Stimulated activated CD8-positive, alpha-beta memory T cell treated with anti-CD3 and anti-CD28 coated beads, Interleukin-2, amount 100 ng/mL, for 1 hour (primary cell): ENCODE results near the gene YBEY.

ENCODE experiments used
- DNase-seq, 2 donors: peaks; one replicate each; pipeline ENCODE4 v3.0.0-alpha.2; 2020; ENCODE audit warnings: low read depth in 2 of 2

Gene YBEY

DNA sequence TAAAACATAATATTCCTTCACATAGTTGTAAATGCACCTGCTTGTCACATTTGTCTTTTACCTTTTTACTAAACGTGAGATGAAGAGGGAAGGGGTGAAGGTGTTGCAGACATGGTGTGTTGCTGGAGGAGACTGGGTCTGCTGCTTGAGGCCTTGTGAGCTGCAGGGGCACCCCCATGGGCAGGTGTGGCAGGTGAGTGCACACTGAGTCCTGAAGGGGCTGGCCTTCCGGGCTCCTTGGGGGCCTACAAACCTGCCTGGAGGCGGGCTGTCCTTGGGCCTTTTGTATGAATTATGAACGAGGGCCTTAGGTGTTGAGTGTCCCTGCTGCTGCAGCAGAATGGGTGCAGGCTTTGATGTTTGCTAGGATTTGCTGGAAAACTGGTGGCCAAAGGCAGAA lies 41.6 kb downstream of the YBEY start:
- DNase-seq, result no peak

DNA sequence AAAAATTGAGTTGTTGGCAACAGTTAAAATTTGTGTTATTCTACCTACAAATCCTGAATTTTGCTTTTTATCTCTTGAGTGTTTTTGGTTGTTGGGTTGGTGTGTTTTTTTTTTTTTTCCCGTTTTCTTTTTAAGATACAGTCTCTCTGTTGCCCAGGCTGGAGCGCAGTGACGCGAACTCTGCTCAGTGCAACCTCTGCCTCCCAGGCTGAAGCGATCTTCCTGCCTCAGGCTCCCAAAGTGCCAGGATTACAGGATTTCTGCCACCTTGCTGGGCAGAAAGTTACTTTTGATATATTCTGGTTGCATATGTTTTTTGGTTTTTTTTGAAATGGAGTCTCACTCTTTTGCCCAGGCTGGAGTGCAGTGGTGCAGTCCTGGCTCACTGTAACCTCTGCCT lies 42.0 kb downstream of the YBEY start:
- DNase-seq, result no peak

DNA sequence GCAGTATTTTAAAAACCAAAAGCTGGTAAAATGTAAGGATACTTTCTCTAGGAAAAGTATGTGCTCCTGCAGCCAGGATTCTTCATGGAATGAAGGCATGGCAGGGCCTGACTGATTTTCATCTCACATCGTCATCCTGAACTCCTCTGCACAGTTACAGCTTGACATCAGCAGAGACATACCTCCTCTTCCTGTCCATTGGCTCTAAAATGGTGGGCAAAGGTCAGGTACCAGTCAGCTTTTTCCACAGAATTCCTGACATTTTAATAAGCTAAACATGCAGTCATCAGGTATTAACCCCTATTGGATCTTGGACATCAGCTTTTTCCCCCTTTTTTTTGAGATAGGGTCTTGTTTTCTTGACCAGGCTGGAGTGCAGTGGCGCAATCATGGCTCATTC lies 43.7 kb downstream of the YBEY start:
- DNase-seq, result no peak

DNA sequence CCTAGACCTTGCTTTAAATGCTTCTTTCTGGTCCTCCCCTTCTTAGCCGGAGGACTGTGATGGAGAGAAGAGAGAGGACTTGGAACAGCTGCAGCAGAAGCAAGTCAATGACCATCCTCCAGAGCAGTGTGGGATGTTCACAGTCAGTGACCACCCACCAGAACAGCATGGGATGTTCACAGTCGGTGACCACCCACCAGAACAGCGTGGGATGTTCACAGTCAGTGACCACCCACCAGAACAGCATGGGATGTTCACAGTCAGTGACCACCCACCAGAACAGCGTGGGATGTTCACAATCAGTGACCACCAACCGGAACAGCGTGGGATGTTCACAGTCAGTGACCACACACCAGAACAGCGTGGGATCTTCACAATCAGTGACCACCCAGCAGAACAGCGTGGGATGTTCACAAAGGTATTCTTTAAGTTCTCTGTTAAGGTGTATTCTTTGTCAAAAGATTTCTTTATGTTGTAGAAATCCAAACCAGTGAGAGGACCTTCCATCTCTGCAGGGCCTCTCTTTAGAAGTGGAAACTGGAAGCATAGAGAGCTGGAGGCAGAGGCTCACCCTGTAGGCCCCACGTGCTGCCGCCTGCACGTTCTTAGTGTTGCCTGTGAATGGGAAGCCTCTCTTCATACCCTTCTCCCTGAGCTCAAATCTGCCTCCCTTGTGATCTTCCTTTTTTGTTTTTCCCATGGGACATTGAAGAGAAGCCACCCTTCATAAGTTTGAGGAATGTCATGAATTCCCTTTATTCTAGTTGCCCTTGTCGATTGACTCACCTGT lies 48.4 kb downstream of the YBEY start:
- DNase-seq, result no peak

DNA sequence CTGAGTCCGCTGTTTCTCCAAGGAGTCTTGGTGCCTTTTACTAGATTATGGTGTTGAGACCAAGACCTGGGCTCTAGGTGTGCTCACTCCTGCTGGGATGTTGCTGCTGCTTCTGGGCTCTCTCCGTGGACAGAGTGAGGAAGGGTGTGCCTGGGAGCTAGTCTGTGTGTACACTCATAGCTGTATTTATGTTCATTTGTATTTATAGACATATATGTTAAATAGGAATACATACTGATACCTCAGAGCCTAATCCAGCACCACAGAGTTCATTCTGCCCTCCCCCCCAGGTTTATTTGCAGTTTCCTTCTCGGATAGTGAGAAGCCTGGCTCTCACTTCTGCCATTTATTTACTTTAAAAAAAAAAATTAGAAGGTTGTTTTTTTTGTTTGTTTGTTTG lies 50.5 kb downstream of the YBEY start:
- no peak for DNase-seq

DNA sequence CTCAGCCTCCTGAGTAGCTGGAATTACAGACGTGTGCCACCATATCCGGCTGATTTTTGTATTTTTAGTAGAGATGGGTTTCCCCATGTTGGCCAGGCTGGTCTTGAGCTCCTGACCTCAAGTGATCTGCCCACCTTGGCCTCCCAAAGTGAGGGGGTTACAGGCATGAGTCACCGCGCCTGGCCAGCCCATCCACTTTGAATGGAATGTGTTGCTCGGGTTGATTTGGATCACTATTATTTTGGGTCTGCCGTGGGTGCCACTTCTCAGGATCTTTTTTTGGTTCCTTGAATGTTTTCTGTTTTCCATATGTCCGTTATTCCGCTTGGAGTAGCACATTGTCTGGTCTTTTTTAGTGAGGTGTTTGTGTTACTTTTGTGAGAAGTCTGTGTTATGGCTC lies 54.9 kb downstream of the YBEY start:
- DNase-seq, result no peak

DNA sequence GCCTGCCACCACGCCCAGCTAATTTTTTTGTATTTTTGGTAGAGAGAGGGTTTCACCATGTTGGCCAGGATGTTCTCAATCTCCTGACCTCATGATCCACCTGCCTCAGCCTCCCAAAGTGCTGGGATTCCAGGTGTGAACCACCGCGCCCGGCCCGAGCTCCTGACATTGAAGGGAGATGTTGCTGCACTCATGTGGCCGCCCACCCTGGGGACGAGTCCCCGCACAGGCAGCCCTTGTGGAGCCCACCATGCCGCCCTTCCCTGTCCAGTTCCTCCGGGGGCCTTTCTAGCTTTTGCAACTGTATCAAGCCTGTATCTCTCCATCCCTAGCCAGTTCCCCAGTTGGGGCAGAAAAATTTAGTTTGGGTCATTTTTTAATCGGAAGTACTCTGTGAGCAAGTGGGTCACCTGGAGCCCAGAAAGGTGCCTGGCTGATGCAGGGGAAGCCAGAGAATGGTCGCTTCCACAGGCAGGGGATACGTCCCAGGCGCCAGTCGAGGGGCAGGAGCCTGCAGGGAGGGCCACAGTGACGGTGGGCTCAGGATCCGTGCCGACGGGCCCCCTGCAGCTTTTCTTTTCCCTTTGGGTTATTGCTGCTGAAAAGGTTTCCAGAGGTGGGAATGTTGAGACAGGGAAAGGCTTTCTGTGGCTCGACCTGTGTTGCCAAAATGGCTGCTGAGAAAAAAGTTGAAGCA lies 58.2 kb downstream of the YBEY start:
- no peak for DNase-seq

DNA sequence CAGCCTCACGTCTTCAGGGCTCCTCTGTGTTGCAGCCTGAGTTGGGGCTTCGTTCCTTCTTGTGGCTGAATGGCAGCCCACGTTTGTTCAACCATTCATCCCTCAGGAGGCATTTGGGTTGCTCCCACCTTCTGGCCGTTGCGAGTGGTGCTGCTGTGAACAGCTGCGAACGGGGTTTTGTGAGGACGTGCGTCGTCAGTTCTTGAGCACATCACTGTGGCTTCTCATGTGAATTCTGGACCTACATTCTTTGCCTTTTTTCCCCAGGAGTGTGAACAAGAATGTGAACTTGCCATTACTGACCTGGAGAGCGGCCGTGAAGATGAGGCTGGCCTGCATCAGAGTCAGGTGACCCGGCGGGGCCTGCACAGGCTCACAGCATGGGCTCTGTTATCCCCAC lies 59.7 kb downstream of the YBEY start:
- no peak for DNase-seq

DNA sequence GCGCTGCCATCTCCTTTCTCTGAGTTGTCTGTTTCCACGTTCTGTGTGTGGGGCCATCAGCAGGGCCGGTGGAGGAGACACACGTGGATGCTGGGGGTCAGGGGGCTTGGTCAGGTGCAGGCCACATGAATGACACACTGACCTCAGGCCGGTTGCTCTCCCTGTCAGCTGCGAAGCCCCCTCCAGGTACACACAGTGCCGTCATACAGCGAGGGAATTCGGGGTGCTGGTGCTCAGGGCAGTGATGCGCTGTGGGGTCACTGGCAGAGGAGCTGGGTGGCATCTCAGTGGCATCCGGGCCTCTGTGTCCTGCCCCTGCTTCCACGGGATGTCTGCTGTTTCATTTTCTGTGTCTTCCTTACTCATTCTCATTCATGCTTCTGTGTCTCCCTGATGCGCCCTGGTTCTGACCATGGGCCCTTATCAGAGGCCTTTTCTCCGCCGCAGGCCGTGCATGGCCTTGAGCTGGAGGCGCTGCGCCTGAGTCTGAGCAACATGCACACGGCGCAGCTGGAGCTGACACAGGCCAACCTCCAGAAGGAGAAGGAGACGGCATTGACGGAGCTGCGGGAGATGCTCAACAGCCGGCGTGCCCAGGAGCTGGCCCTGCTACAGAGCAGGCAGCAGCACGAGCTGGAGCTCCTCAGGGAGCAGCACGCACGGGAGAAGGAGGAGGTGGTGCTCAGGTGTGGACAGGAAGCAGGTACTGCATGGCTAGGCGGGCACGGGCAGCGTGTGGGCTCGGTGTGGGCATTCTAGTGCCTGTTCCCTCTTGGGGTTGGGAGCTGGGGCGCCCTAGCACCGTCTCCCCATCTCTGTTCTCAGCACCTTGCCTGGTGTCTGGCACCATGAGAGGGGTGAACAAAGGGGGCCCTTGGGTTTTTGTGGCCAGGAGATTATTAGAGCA lies 60.4 kb downstream of the YBEY start:
- DNase-seq, result no peak

DNA sequence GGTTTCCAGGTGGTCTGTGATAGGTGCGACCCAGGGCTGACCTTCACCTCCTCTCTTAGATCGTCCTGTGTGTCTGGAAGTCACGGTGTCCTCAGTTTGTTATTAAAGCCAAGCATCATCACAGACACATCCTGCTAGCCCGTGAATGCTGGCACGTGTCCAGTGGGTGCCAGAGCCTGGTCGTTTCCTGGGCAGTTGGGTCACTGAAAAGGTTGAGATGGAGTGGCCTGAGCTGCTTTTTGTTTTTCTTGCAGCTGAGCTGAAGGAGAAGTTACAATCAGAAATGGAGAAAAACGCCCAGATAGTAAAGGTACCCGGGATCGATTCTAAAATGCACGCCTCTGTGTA lies 61.0 kb downstream of the YBEY start:
- no peak for DNase-seq
